GM19455 (cell line): Measurements from ENCODE around the gene PLCD4.
A peak's percentile ranks its signal among the peaks of the same experiment; 100 is the strongest.

ENCODE experiments used
- ATAC-seq: cut with Tn5 transposase; IDR thresholded peaks from one replicate; pipeline ENCODE4 v1.9.1; 2021; ENCODE audit not compliant: unreplicated experiment

PLCD4 gene

GRCh38 chr2:218618102-218618860 is 10.6 kb downstream of the PLCD4 start:
- no peak for ATAC-seq

- no peak for ATAC-seq
These were observed 13.3 kb downstream of the PLCD4 start for GRCh38 chr2:218621007-218621406.

GRCh38 chr2:218622606-218623365 is 15.1 kb downstream of the PLCD4 start:
- ATAC-seq = no peak

- no peak for ATAC-seq
These were observed 15.6 kb downstream of the PLCD4 start for GRCh38 chr2:218623366-218623705.

GRCh38 chr2:218626369-218626768 is 18.7 kb downstream of the PLCD4 start:
- ATAC-seq = no peak

- ATAC-seq = no peak
These were observed 20.2 kb downstream of the PLCD4 start for GRCh38 chr2:218627939-218628338.

GRCh38 chr2:218631837-218632236 is 24.1 kb downstream of the PLCD4 start:
- ATAC-seq = no peak

GRCh38 chr2:218635719-218636118 is 28.0 kb downstream of the PLCD4 start:
- ATAC-seq = no peak

GRCh38 chr2:218638372-218638771 is 30.7 kb downstream of the PLCD4 start:
- ATAC-seq = no peak

- no peak for ATAC-seq
These were observed 34.5 kb downstream of the PLCD4 start for GRCh38 chr2:218642121-218642656.

- ATAC-seq = no peak
These were observed 35.1 kb downstream of the PLCD4 start for GRCh38 chr2:218642786-218643185.

GRCh38 chr2:218643751-218644310 is 36.1 kb downstream of the PLCD4 start:
- ATAC-seq = no peak

GRCh38 chr2:218644721-218645120 is 37.0 kb downstream of the PLCD4 start:
- no peak for ATAC-seq

GRCh38 chr2:218645126-218645525 is 37.4 kb downstream of the PLCD4 start:
- ATAC-seq = no peak

- ATAC-seq = no peak
These were observed 40.5 kb downstream of the PLCD4 start for GRCh38 chr2:218648088-218648786.

GRCh38 chr2:218648787-218649100 is 41.0 kb downstream of the PLCD4 start:
- ATAC-seq = no peak

GRCh38 chr2:218655751-218656150 is 48.1 kb downstream of the PLCD4 start:
- no peak for ATAC-seq

- ATAC-seq = peak; percentile 43
These were observed 51.1 kb downstream of the PLCD4 start for GRCh38 chr2:218658671-218659257.

GRCh38 chr2:218659258-218659987 is 51.7 kb downstream of the PLCD4 start, which contains the start of the genes BCS1L and ZNF142:
TSS of gene BCS1L (plus strand) at chr2:218659683. CDS start at chr2:218660988, 1,305 bp downstream.
TSS of gene ZNF142 (minus strand) at chr2:218659623. CDS start at chr2:218656429, 3,194 bp downstream.
- peak; percentile 95 for ATAC-seq

- ATAC-seq = no peak
These were observed 52.3 kb downstream of the PLCD4 start for GRCh38 chr2:218659988-218660358.
